HEK293T (cell line): ENCODE results near the gene BCAR3.

Experiments used
- CTCF ChIA-PET: fragments of 350-600 bp; formaldehyde crosslinking; extraction: SDS; loops from one replicate; lab custom pipeline; 2021; ENCODE audit warnings: antibody characterized with exemption, inconsistent platforms; lab: Yijun Ruan, JAX
- POLR2A ChIA-PET: fragments of 350-600 bp; formaldehyde crosslinking; extraction: SDS; loops from one replicate; lab custom pipeline; 2020; ENCODE audit warnings: antibody characterized with exemption, inconsistent platforms; lab: Yijun Ruan, JAX
- DNase-seq: peaks from one replicate; pipeline ENCODE4 v3.0.0; 2012; ENCODE audit warnings: mixed read lengths; ENCODE audit errors: extremely low spot score
- ARNT ChIP-seq: fragments of 450-650 bp; IDR thresholded peaks from 2 replicates; pipeline ENCODE4 v1.6.1; 2017; ENCODE audit warnings: mild to moderate bottlenecking
- BHLHE40 ChIP-seq: fragments of 450-650 bp; IDR thresholded peaks from 2 replicates; pipeline ENCODE4 v1.6.1; 2016; ENCODE audit warnings: mild to moderate bottlenecking, moderate library complexity, borderline replicate concordance
- CTBP1 ChIP-seq: fragments of 450-650 bp; IDR thresholded peaks from 2 replicates; pipeline ENCODE4 v1.6.1; 2016; ENCODE audit warnings: borderline replicate concordance
- ELF4 ChIP-seq: fragments of 450-650 bp; IDR thresholded peaks from 2 replicates; pipeline ENCODE4 v1.6.1; 2017; ENCODE audit warnings: antibody characterized with exemption
- FOXA1 ChIP-seq: fragments of 450-650 bp; IDR thresholded peaks from 2 replicates; pipeline ENCODE4 v1.6.1; 2016; ENCODE audit warnings: mild to moderate bottlenecking
- FOXK2 ChIP-seq: fragments of 450-650 bp; IDR thresholded peaks from 2 replicates; pipeline ENCODE4 v1.6.1; 2016; ENCODE audit warnings: mild to moderate bottlenecking
- FOXM1 ChIP-seq: fragments of 450-650 bp; IDR thresholded peaks from 2 replicates; pipeline ENCODE4 v1.6.1; 2017; ENCODE audit warnings: mild to moderate bottlenecking, borderline replicate concordance
- HDGF ChIP-seq: fragments of 450-650 bp; IDR thresholded peaks from 2 replicates; pipeline ENCODE4 v1.6.1; 2017; ENCODE audit warnings: antibody characterized with exemption, borderline replicate concordance
- L3MBTL2 ChIP-seq: fragments of 450-650 bp; conservative IDR thresholded peaks from 2 replicates; pipeline ENCODE4 v1.6.1; 2016; ENCODE audit warnings: mild to moderate bottlenecking
- LEF1 ChIP-seq: fragments of 450-650 bp; IDR thresholded peaks from 2 replicates; pipeline ENCODE4 v1.6.1; 2017; ENCODE audit warnings: mild to moderate bottlenecking, borderline replicate concordance
- NFRKB ChIP-seq: fragments of 450-650 bp; IDR thresholded peaks from 2 replicates; pipeline ENCODE4 v1.6.1; 2016; ENCODE audit warnings: mild to moderate bottlenecking, moderate library complexity
- PKNOX1 ChIP-seq: fragments of 450-650 bp; IDR thresholded peaks from 2 replicates; pipeline ENCODE4 v1.6.1; 2016
- SP1 ChIP-seq: fragments of 450-650 bp; IDR thresholded peaks from 2 replicates; pipeline ENCODE4 v1.6.1; 2017
- SUZ12 ChIP-seq: fragments of 450-650 bp; IDR thresholded peaks from 2 replicates; pipeline ENCODE4 v1.6.1; 2016; ENCODE audit warnings: mild to moderate bottlenecking
- TARDBP ChIP-seq: fragments of 450-650 bp; IDR thresholded peaks from 2 replicates; pipeline ENCODE4 v1.6.1; 2016
- ZNF384 ChIP-seq: fragments of 450-650 bp; IDR thresholded peaks from 2 replicates; pipeline ENCODE4 v1.6.1; 2016

BCAR3 gene

DNA sequence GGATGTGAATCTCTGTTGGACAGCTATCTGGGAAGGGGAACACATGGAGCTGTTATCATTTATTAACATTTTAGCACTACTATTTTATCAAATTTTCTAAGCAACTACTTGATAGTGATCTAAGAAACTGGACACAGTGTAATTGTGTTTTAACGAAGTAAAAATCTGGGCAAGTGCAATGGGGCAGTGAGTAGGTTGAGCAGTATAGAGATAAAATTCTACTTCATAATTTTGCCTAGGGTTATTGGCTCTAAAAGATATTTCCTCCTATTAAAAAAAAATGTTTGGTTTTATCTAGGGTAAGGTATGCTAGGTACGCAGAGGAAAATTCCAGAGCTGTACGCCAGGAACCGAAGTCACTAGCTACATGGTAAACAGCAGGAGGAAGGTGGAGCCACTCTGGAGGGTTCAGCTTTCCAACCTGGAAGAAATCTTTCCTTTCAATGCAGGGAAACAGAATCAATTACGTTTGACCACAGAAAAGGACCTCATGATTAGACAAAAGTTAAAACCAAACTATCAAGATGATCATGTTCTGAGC, 43.3 kb downstream of the BCAR3 start:
- ChIA-PET CTCF (interaction anchor here (0.7 to 1.6 kb wide), 5 partner anchors 8 to 206 kb away, joined by 3 to 4 read pairs (median 3); no protein-coding TSS in a partner anchor), POLR2A (interaction anchor here (1.0 kb wide), 2 partner anchors 9 to 208 kb away, joined by 3 to 4 read pairs; no protein-coding TSS in a partner anchor)
- TF ChIP-seq ELF4 = no peak
- TF ChIP-seq L3MBTL2 = no peak
- no peak for TF ChIP-seq SP1
- TF ChIP-seq ARNT = no peak
- TF ChIP-seq LEF1 = no peak
- no peak for TF ChIP-seq ZNF384
- no peak for TF ChIP-seq HDGF
- no peak for TF ChIP-seq SUZ12
- TF ChIP-seq CTBP1 = no peak
- TF ChIP-seq PKNOX1 = no peak

DNA sequence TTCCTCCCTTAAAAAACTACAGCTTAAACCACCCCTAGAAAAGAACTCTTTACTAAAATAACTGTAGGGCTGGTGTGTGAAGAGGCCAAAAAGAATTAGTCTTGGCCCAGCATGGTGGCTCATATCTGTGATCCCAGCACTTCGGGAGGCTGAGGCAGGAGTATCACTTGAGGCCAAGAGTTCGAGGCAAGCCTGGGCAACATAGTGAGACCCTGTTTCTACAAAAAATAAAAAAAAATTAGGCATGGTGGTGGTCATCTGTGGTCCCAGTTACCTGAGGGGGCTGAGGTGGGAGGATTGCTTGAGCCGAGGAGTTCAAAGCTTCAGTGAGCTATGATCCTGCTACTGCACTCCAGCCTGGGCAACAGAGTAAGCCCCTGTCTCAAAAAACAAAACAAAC, 44.9 kb downstream of the BCAR3 start:
- no peak for DNase-seq
- POLR2A ChIA-PET = no interaction called here
- TF ChIP-seq SP1 = no peak
- CTCF ChIA-PET = no interaction called here

More for the DNA sequence above, 43.3 kb downstream of the BCAR3 start:
- no peak for DNase-seq

DNA sequence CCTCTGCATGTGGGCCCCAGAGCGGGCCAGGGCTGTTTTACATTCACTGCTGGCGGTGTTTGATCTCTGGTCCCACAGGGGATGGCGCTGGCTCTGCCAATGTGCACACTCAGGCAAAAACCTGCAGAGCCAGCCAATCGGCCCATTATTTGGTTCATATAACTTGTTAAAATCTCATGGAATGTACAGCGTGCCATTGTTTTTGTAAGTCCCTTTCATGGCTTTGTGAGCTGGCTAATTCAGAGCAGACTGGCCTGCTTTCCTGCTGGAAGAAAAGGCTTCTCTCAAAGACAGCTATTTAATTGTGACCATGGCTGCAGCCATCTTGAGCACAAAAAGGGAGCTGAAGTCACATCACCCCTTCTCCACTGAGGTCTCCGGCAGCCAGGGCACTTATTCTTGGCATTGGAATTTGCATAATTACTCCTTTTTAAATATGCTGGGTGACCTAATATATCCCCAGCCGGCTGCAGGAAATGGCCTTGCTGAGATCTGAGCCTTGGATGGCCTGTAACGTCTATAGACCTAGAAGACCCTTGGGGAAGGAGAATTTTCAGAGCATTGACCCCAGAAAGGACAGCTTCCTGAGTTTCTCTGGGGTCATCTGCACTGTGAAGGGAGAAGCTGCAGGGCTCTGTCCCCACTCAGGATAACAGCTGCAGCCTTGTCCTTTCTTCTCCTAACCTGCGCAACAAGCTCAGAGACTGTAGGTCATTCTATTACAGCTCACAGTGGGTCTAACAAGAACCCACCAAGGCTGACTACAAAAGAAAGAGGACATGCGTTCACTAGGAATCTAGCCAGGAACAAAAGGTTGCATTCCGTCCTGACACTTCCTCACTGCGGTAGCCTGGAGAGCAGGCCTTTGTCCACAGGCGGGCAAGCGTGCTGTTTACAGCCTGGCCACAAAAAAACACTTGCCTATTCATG, 45.8 kb downstream of the BCAR3 start:
- POLR2A ChIA-PET = no interaction called here
- TF ChIP-seq TARDBP (no peak), HDGF (no peak), FOXA1 (no peak), BHLHE40 (no peak), NFRKB (no peak), PKNOX1 (no peak), LEF1 (no peak)
- CTCF ChIA-PET = interaction anchor here (0.7 kb wide), 1 partner anchor 30 kb away, joined by 3 read pairs; no protein-coding TSS in a partner anchor
- no peak for DNase-seq

- ChIA-PET CTCF (interaction anchor here (0.5 to 0.8 kb wide), 3 partner anchors 10 to 392 kb away, joined by 3 to 6 read pairs (median 3); no protein-coding TSS in a partner anchor), POLR2A (no interaction called here)
- no peak for TF ChIP-seq ZNF384
- TF ChIP-seq BHLHE40 = no peak
- TF ChIP-seq FOXK2 = no peak
- no peak for TF ChIP-seq HDGF
- DNase-seq = no peak
Observed at GRCh38 chr1:93633313-93633712, 48.3 kb downstream of the BCAR3 start.

DNA sequence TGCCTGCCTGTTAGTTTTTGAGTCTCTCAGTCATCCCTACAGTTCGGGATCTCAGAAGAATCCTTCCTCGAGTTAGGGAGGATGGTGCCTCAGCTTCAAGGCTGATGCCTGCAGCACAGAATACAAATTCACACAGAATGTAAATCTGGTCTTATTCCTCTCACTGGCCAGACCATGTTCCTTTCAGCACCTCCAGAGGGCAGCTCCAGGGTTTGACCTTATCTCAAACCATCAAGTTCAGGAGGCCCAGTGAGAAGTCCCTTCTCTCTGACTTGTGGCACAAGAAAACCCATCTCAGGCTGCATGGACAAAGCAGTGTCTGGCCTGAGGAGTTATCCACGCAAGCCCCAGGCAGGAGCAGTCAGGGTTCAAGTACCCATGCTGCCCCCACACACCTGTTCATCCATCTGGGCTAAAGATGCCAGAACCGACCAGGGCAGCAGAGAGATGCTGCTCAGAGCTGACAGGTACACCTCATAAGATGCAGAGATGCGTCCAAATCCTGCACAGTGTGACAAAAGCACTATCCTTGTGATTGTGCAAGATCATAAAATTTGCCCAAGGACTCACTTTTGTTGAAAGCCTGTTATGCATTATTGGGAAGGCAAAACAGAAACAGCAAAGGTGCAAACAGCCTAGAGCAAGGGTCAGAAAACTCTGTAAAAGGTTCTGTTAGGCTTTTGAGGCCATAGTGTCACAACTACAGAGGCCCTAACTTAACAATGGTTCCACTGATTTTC, 49.8 kb downstream of the BCAR3 start:
- no peak for TF ChIP-seq LEF1
- no peak for TF ChIP-seq NFRKB
- no peak for TF ChIP-seq ELF4
- TF ChIP-seq FOXA1 = no peak
- TF ChIP-seq BHLHE40 = no peak
- no peak for TF ChIP-seq SUZ12
- TF ChIP-seq PKNOX1 = no peak
- TF ChIP-seq FOXK2 = no peak
- no peak for TF ChIP-seq CTBP1
- no peak for TF ChIP-seq ZNF384
- no peak for TF ChIP-seq SP1
- no peak for TF ChIP-seq TARDBP
- no peak for TF ChIP-seq L3MBTL2
- TF ChIP-seq ARNT = no peak
- TF ChIP-seq FOXM1 = no peak
- no peak for TF ChIP-seq HDGF
- ChIA-PET CTCF (interaction anchor here (1.1 to 5.5 kb wide), 5 partner anchors 35 to 213 kb away, joined by 3 to 61 read pairs (median 9); no protein-coding TSS in a partner anchor), POLR2A (interaction anchor here (1.4 kb wide), 1 partner anchor 214 kb away, joined by 3 read pairs; no protein-coding TSS in a partner anchor)
- DNase-seq = no peak

DNA sequence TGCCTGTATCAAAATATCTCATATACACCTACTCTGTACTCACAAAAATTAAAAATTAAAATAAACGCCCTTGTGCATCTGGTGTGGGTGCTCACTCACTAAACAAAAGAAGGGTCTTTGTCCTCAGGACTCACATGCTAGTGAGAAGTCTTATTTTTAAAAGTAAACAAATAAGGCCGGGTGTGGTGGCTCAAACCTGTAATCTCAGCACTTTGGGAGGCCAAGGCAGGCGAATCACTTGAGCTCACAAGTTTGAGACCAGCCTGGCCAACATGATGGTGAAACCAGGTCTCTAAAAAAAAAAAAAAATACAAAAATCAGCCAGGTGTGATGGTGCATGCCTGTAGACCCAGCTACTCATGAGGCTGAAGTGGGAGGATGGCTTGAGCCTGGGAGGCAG, 51.5 kb downstream of the BCAR3 start:
- TF ChIP-seq L3MBTL2 = no peak
- no peak for TF ChIP-seq BHLHE40
- DNase-seq = no peak
- ChIA-PET CTCF (interaction anchor here (0.6 to 5.5 kb wide), 12 partner anchors 9 to 325 kb away, joined by 3 to 75 read pairs (median 6); partner anchors contain the start of gene BCAR3), POLR2A (interaction anchor here (1.0 kb wide), 1 partner anchor 184 kb away, joined by 5 read pairs; no protein-coding TSS in a partner anchor)
